Mesenchymal stem cell (in vitro differentiated cells and primary cell): ENCODE data around the gene TNFRSF6B.

ENCODE experiments used
- DNase-seq: peaks from one replicate; pipeline ENCODE4 v3.0.0-alpha.2; 2013
- H2AFZ ChIP-seq: one replicate; pipeline ENCODE4 v1.6.1; 2013; ENCODE audit warnings: low read depth, mild to moderate bottlenecking, control low read depth, inconsistent platforms, low read length, moderate library complexity
- H2AK5ac ChIP-seq: 2 replicates; pipeline ENCODE4 v1.6.1; 2013; ENCODE audit warnings: low read length, moderate library complexity, mild to moderate bottlenecking, inconsistent platforms; ENCODE audit not compliant: severe bottlenecking
- H2BK120ac ChIP-seq: one replicate; pipeline ENCODE4 v1.6.1; 2013; ENCODE audit warnings: low read depth, mild to moderate bottlenecking, inconsistent platforms, low read length, moderate library complexity
- H2BK12ac ChIP-seq, 2 experiments: one replicate each; pipeline ENCODE4 v1.6.1; 2013; ENCODE audit warnings: inconsistent platforms in 2 of 2, low read length in 2 of 2, mild to moderate bottlenecking in 2 of 2, moderate library complexity in 2 of 2, control low read depth in 1 of 2
- H2BK15ac ChIP-seq: one replicate; pipeline ENCODE4 v1.6.1; 2013; ENCODE audit warnings: mild to moderate bottlenecking, low read depth, inconsistent platforms; ENCODE audit not compliant: poor library complexity, severe bottlenecking
- H2BK5ac ChIP-seq: 2 replicates; pipeline ENCODE4 v1.6.1; 2013; ENCODE audit warnings: low read depth, mild to moderate bottlenecking, low read length, control low read depth, inconsistent platforms; ENCODE audit not compliant: poor library complexity, severe bottlenecking
- H3K14ac ChIP-seq, 2 experiments: one replicate each; pipeline ENCODE4 v1.6.1; 2013; ENCODE audit warnings: inconsistent platforms in 2 of 2, low read length in 2 of 2, control low read depth in 1 of 2, mild to moderate bottlenecking in 1 of 2, moderate library complexity in 1 of 2
- H3K18ac ChIP-seq, 2 experiments: one replicate each; pipeline ENCODE4 v1.6.1; 2013; ENCODE audit warnings: inconsistent platforms in 2 of 2, low read length in 2 of 2, control low read depth in 1 of 2, low read depth in 1 of 2, mild to moderate bottlenecking in 1 of 2
- H3K23ac ChIP-seq, 2 experiments: one replicate each; pipeline ENCODE4 v1.6.1; 2013; ENCODE audit warnings: inconsistent platforms in 2 of 2, low read length in 2 of 2, mild to moderate bottlenecking in 2 of 2, moderate library complexity in 2 of 2, control low read depth in 1 of 2
- H3K27ac ChIP-seq: 2 replicates; pipeline ENCODE4 v1.5.1; 2013; ENCODE audit warnings: mild to moderate bottlenecking, moderate library complexity, low read length, control low read depth, inconsistent platforms; ENCODE audit not compliant: poor library complexity, severe bottlenecking
- H3K27me3 ChIP-seq, 2 experiments: 2 replicates each; pipeline versions ENCODE4 v1.6.1 to v1.7.0; 2013; ENCODE audit warnings: low read length in 2 of 2, mild to moderate bottlenecking in 2 of 2, moderate library complexity in 2 of 2, control low read depth in 1 of 2, inconsistent platforms in 1 of 2; ENCODE audit not compliant: control insufficient read depth in 1 of 2, insufficient read depth in 1 of 2
- H3K36me3 ChIP-seq, 2 experiments: 2 replicates each; pipeline versions ENCODE4 v1.6.1 to v1.7.0; 2013; ENCODE audit warnings: low read length in 2 of 2, control low read depth in 1 of 2, inconsistent platforms in 1 of 2, low read depth in 1 of 2, mild to moderate bottlenecking in 1 of 2; ENCODE audit not compliant: insufficient read depth in 2 of 2, control insufficient read depth in 1 of 2
- H3K4ac ChIP-seq, 2 experiments: one replicate each; pipeline ENCODE4 v1.6.1; 2013; ENCODE audit warnings: inconsistent platforms in 2 of 2, low read length in 2 of 2, mild to moderate bottlenecking in 2 of 2, moderate library complexity in 2 of 2, control low read depth in 1 of 2, low read depth in 1 of 2
- H3K4me1 ChIP-seq: 2 replicates; pipeline ENCODE4 v1.6.1; 2013; ENCODE audit warnings: low read depth, low read length, control low read depth; ENCODE audit not compliant: control insufficient read depth, insufficient read depth
- H3K4me2 ChIP-seq: 2 replicates; pipeline ENCODE4 v1.6.1; 2013; ENCODE audit warnings: low read length, mild to moderate bottlenecking, inconsistent platforms; ENCODE audit not compliant: poor library complexity, severe bottlenecking
- H3K4me3 ChIP-seq, 2 experiments: 2 replicates each; pipeline versions ENCODE4 v1.5.1 to v1.7.0; 2013; ENCODE audit warnings: low read length in 2 of 2, mild to moderate bottlenecking in 2 of 2, control low read depth in 1 of 2, low read depth in 1 of 2; ENCODE audit not compliant: insufficient read depth in 1 of 2
- H3K79me1 ChIP-seq: replicated peaks from 2 replicates; pipeline ENCODE4 v1.6.1; 2013; ENCODE audit warnings: mild to moderate bottlenecking, control low read depth, low read length, inconsistent platforms; ENCODE audit not compliant: poor library complexity, severe bottlenecking
- H3K9ac ChIP-seq: 2 replicates; pipeline ENCODE4 v1.7.0; 2013; ENCODE audit warnings: mild to moderate bottlenecking, low read length, moderate library complexity
- H3K9me3 ChIP-seq: 2 replicates; pipeline ENCODE4 v1.7.0; 2013; ENCODE audit warnings: mild to moderate bottlenecking, low read length; ENCODE audit not compliant: control insufficient read depth
- H4K8ac ChIP-seq: one replicate; pipeline ENCODE4 v1.6.1; 2013; ENCODE audit warnings: inconsistent platforms, mild to moderate bottlenecking, low read length, moderate library complexity
- H4K91ac ChIP-seq: one replicate; pipeline ENCODE4 v1.6.1; 2013; ENCODE audit warnings: mild to moderate bottlenecking, low read length, inconsistent platforms
- WGBS: methylation state at CpG from one replicate; pipeline ENCODE4 v1.1.7; 2013; ENCODE audit warnings: mixed read lengths; 5-methylcytosine and 5-hydroxymethylcytosine counted together

The TNFRSF6B gene

GRCh38 chr20:63737695-63737944 lies 41.2 kb downstream of the TNFRSF6B start:
- H3K4me1 ChIP-seq, result peaks cover 38% of the 10 kb centered on the region
- H2BK12ac ChIP-seq, result no peak overlapping the region
- H3K23ac ChIP-seq, result no peak overlapping the region
- no peak overlapping the region for H3K18ac ChIP-seq
- H2BK15ac ChIP-seq, result no peak overlapping the region
- no peak overlapping the region for H2AK5ac ChIP-seq
- peaks cover 22% of the 10 kb centered on the region for H3K79me1 ChIP-seq
- H3K27me3 ChIP-seq, result no peaks in the 10 kb centered on the region
- peaks cover 42 to 73% of the 10 kb centered on the region in 2 experiments for H3K36me3 ChIP-seq
- no peak overlapping the region for H2BK120ac ChIP-seq
- no peak overlapping the region for H3K27ac ChIP-seq
- H3K4me3 ChIP-seq, result no peak overlapping the region
- H4K91ac ChIP-seq, result no peak overlapping the region
- H4K8ac ChIP-seq, result no peak overlapping the region
- no peak overlapping the region for H3K4ac ChIP-seq
- no peak overlapping the region for H3K14ac ChIP-seq
- H3K4me2 ChIP-seq, result peak overlapping the region; percentile 14
- H2AFZ ChIP-seq, result no peak overlapping the region
- H3K9ac ChIP-seq, result no peak overlapping the region
- H3K9me3 ChIP-seq, result no peaks in the 10 kb centered on the region
- 34% methylated on average over 5 of the region's 26 CpGs for WGBS
- no peak overlapping the region for H2BK5ac ChIP-seq
- DNase-seq, result no peak

- Histone ChIP-seq H2BK120ac (no peak overlapping the region), H4K8ac (peak overlapping the region; percentile 45), H2AFZ (no peak overlapping the region), H3K4ac (peak overlapping the region in 1 of 2 experiments; percentile 21), H3K23ac (peak overlapping the region in 1 of 2 experiments; percentile 46), H3K4me2 (peak overlapping the region; percentile 85), H3K9ac (no peak overlapping the region), H3K79me1 (peaks cover 18% of the 10 kb centered on the region), H2BK5ac (peak overlapping the region; percentile 20), H3K27ac (no peak overlapping the region), H4K91ac (no peak overlapping the region), H3K14ac (no peak overlapping the region), H3K27me3 (no peaks in the 10 kb centered on the region), H3K4me3 (no peak overlapping the region), H2BK15ac (no peak overlapping the region), H2BK12ac (no peak overlapping the region), H3K36me3 (peaks cover 45 to 73% of the 10 kb centered on the region in 2 experiments), H3K18ac (peak overlapping the region; percentile 23 to 50), H3K4me1 (peaks cover 40% of the 10 kb centered on the region), H3K9me3 (no peaks in the 10 kb centered on the region), H2AK5ac (no peak overlapping the region)
- no peak for DNase-seq
- 25% methylated on average over 38 of the region's 43 CpGs for WGBS
Observed at GRCh38 chr20:63737945-63738686, 41.7 kb downstream of the TNFRSF6B start.

GRCh38 chr20:63738687-63739129 lies 42.3 kb downstream of the TNFRSF6B start:
- Histone ChIP-seq H2BK120ac (peak overlapping the region; percentile 78), H3K9ac (peak overlapping the region; percentile 63), H3K9me3 (no peaks in the 10 kb centered on the region), H3K4me2 (peak overlapping the region; percentile 85), H3K27ac (no peak overlapping the region), H2AK5ac (no peak overlapping the region), H3K4me1 (peaks cover 40% of the 10 kb centered on the region), H3K23ac (peak overlapping the region in 1 of 2 experiments; percentile 46), H3K4ac (no peak overlapping the region), H4K8ac (peak overlapping the region; percentile 45), H4K91ac (no peak overlapping the region), H3K36me3 (peaks cover 45 to 73% of the 10 kb centered on the region in 2 experiments), H3K18ac (peak overlapping the region; percentile 50 to 82), H3K4me3 (peak overlapping the region; percentile 11 to 65), H2BK15ac (peak overlapping the region; percentile 82), H3K14ac (no peak overlapping the region), H2AFZ (no peak overlapping the region), H2BK12ac (peak overlapping the region in 1 of 2 experiments; percentile 50), H3K79me1 (peaks cover 12% of the 10 kb centered on the region), H3K27me3 (no peaks in the 10 kb centered on the region), H2BK5ac (no peak overlapping the region)
- DNase-seq, result peak; percentile 61
- 12% methylated on average over 26 of the region's 26 CpGs for WGBS

GRCh38 chr20:63739130-63740069 lies 42.9 kb downstream of the TNFRSF6B start, which contains the start of gene SLC2A4RG:
Gene SLC2A4RG, plus strand, starts transcription at chr20:63739776. Its CDS starts 137 bp downstream, at chr20:63739913.
- peak; percentile 74 for DNase-seq
- peak within 1 kb of the TSS; percentile 80 for H2AK5ac ChIP-seq
- peak within 1 kb of the TSS; percentile 67 for H4K8ac ChIP-seq
- WGBS, result 2% methylated on average over 46 of the region's 136 CpGs
- H2BK12ac ChIP-seq, result peak within 1 kb of the TSS; percentile 15 to 50
- H2BK120ac ChIP-seq, result peak within 1 kb of the TSS; percentile 90
- peaks cover 9% of the 10 kb centered on the region for H3K79me1 ChIP-seq
- peak within 1 kb of the TSS; percentile 89 to 93 for H3K18ac ChIP-seq
- peaks cover 43 to 67% of the 10 kb centered on the region in 2 experiments for H3K36me3 ChIP-seq
- H3K4ac ChIP-seq, result peak within 1 kb of the TSS; percentile 80 to 81
- peak within 1 kb of the TSS; percentile 46 to 93 for H3K23ac ChIP-seq
- peak within 1 kb of the TSS; percentile 85 for H3K4me2 ChIP-seq
- H2AFZ ChIP-seq, result peak within 1 kb of the TSS; percentile 36
- H3K27ac ChIP-seq, result peak within 1 kb of the TSS; percentile 95
- no peaks in the 10 kb centered on the region for H3K9me3 ChIP-seq
- H3K4me3 ChIP-seq, result peak within 1 kb of the TSS; percentile 78 to 86
- peaks cover 40% of the 10 kb centered on the region for H3K4me1 ChIP-seq
- no peaks in the 10 kb centered on the region for H3K27me3 ChIP-seq
- H4K91ac ChIP-seq, result peak within 1 kb of the TSS; percentile 90
- H2BK15ac ChIP-seq, result peak within 1 kb of the TSS; percentile 82
- peak within 1 kb of the TSS in 1 of 2 experiments; percentile 94 for H3K14ac ChIP-seq
- peak within 1 kb of the TSS; percentile 84 for H2BK5ac ChIP-seq
- peak within 1 kb of the TSS; percentile 88 for H3K9ac ChIP-seq
